Tibial artery (tissue), 4 donors: ENCODE data around the gene TNS3.
"Not testable (repeated sequence)": the region's sequence is repeated elsewhere in the genome, so short reads cannot be mapped to it uniquely, and the experiment has no call there.

ENCODE experiments used
- DNase-seq, 2 donors: peaks; one replicate each; pipeline ENCODE4 v3.0.0-alpha.2; 2019
- H3K27ac ChIP-seq, 2 donors: fragments of 200-600 bp; sonication (generic) in 1 of 2; 1 replicate in 1 of 2; 2 replicates in 1 of 2; pipeline ENCODE4 v1.5.1; 2018 to 2019; ENCODE audit warnings: mild to moderate bottlenecking in 1 of 2
- H3K27me3 ChIP-seq, 2 donors: fragments of 200-600 bp; sonication (generic) in 1 of 2; one replicate each; pipeline versions ENCODE4 v1.5.1 to v1.6.0; 2016 to 2019
- H3K36me3 ChIP-seq, 3 donors: fragments of 200-600 bp; sonication (generic) in 2 of 3; one replicate each; pipeline ENCODE4 v1.5.1; 2016 to 2019; ENCODE audit warnings: mild to moderate bottlenecking in 2 of 3
- H3K4me1 ChIP-seq, 4 donors: fragments of 200-600 bp; sonication (generic) in 2 of 4; 1 replicate in 3 of 4; 2 replicates in 1 of 4; pipeline ENCODE4 v1.5.1; 2016 to 2019
- H3K4me3 ChIP-seq, 2 donors: fragments of 200-600 bp; sonication (generic) in 1 of 2; 1 replicate in 1 of 2; 2 replicates in 1 of 2; pipeline ENCODE4 v1.5.1; 2018 to 2019; ENCODE audit warnings: mild to moderate bottlenecking in 2 of 2
- H3K9me3 ChIP-seq, 3 donors: fragments of 200-600 bp; sonication (generic) in 1 of 3; one replicate each; pipeline ENCODE4 v1.5.1; 2016 to 2019
- CTCF ChIP-seq, 2 experiments: fragments of 200-600 bp in 1 of 2; fragments of 450-650 bp in 1 of 2; IDR thresholded peaks; one replicate each; pipeline ENCODE4 v1.5.1; 2017 to 2019; ENCODE audit warnings: antibody characterized with exemption in 2 of 2, mild to moderate bottlenecking in 1 of 2, moderate library complexity in 1 of 2
- intact Hi-C: fragments of 100-400 bp; cut with DNase I; formaldehyde crosslinking; loops from one replicate; pipeline ENCODE4 v1.15.0; 2023; ENCODE audit warnings: low total_unique reads

Gene TNS3

GRCh38 chr7:47591655-47592572 is 10.0 kb upstream of the TNS3 start:
- Histone ChIP-seq H3K4me1 (peaks cover 0 to 57% (median 26%) of the 10 kb centered on the region in 4 donors), H3K9me3 (peaks cover 0 to 5% (median 1%) of the 10 kb centered on the region in 3 donors), H3K27ac (peak overlapping the region; percentile 55), H3K4me3 (no peak overlapping the region), H3K36me3 (no peaks in the 10 kb centered on the region), H3K27me3 (no peaks in the 10 kb centered on the region)
- no peak for DNase-seq
- intact Hi-C loops, result no loop called here
- TF ChIP-seq CTCF (IDR thresholded peaks at IDR 0.05), result no peak

GRCh38 chr7:47591089-47591654 is 9.3 kb upstream of the TNS3 start:
- H3K9me3 ChIP-seq, result no peaks in the 10 kb centered on the region
- H3K4me1 ChIP-seq, result peaks cover 0 to 56% (median 26%) of the 10 kb centered on the region in 4 donors
- DNase-seq, result no peak
- H3K4me3 ChIP-seq, result no peak overlapping the region
- intact Hi-C loops, result no loop called here
- H3K27ac ChIP-seq, result peak overlapping the region; percentile 55
- H3K27me3 ChIP-seq, result no peaks in the 10 kb centered on the region
- no peaks in the 10 kb centered on the region for H3K36me3 ChIP-seq
- no peak for TF ChIP-seq CTCF (IDR thresholded peaks at IDR 0.05)

- intact Hi-C loops, result not testable (repeated sequence)
Observed at GRCh38 chr7:47590215-47590614, 8.3 kb upstream of the TNS3 start.

GRCh38 chr7:47588704-47589225 is 6.9 kb upstream of the TNS3 start:
- H3K4me3 ChIP-seq, result no peak overlapping the region
- no peaks in the 10 kb centered on the region for H3K27me3 ChIP-seq
- H3K27ac ChIP-seq, result peak overlapping the region in 1 of 2 donors; percentile 45
- H3K4me1 ChIP-seq, result peaks cover 0 to 68% (median 36%) of the 10 kb centered on the region in 4 donors
- DNase-seq, result no peak
- TF ChIP-seq CTCF (IDR thresholded peaks at IDR 0.05), result no peak
- intact Hi-C loops, result loop anchor here (10.0 kb wide), 1 partner anchor 186 kb away; no protein-coding TSS in a partner anchor
- H3K9me3 ChIP-seq, result no peaks in the 10 kb centered on the region
- no peaks in the 10 kb centered on the region for H3K36me3 ChIP-seq

More at GRCh38 chr7:47590215-47590614, 8.3 kb upstream of the TNS3 start:
- not testable (repeated sequence) for H3K27me3 ChIP-seq, H3K9me3 ChIP-seq, H3K4me3 ChIP-seq, H3K36me3 ChIP-seq, DNase-seq
- peaks cover 0 to 53% (median 26%) of the 10 kb centered on the region in 4 donors for H3K4me1 ChIP-seq
- peak overlapping the region; percentile 45 to 57 for H3K27ac ChIP-seq

GRCh38 chr7:47587976-47588375 is 6.1 kb upstream of the TNS3 start:
- H3K4me1 ChIP-seq, result peaks cover 0 to 76% (median 44%) of the 10 kb centered on the region in 4 donors

More at GRCh38 chr7:47587976-47588375, 6.1 kb upstream of the TNS3 start:
- no peaks in the 10 kb centered on the region for H3K27me3 ChIP-seq
- H3K9me3 ChIP-seq, result no peaks in the 10 kb centered on the region
- no peak for DNase-seq
- H3K36me3 ChIP-seq, result no peaks in the 10 kb centered on the region
- no peak overlapping the region for H3K4me3 ChIP-seq
- peak overlapping the region in 1 of 2 donors; percentile 25 for H3K27ac ChIP-seq
- no peak for TF ChIP-seq CTCF (IDR thresholded peaks at IDR 0.05)
- intact Hi-C loops, result loop anchor here (10.0 kb wide), 1 partner anchor 187 kb away; no protein-coding TSS in a partner anchor
